GM13977 (cell line): ENCODE measurements around the gene CYB561.

Source experiments
- DNase-seq: peaks from one replicate; pipeline ENCODE4 v3.0.0; 2012; ENCODE audit warnings: low spot score
- CTCF ChIP-seq: IDR thresholded peaks from 2 replicates; pipeline ENCODE4 v1.5.1; 2012; ENCODE audit warnings: mild to moderate bottlenecking, control low read depth; ENCODE audit not compliant: insufficient read depth; ENCODE audit errors: extremely low read depth, missing control alignments
- in situ Hi-C: fragments of 300-500 bp; cut with MboI; formaldehyde crosslinking; loops from one replicate; pipeline ENCODE4 v1.12.0; 2022; ENCODE audit warnings: low sequenced_read_pairs, low pct_unique_long_range_greater_than_20kb, mixed read lengths, inconsistent platforms; ENCODE audit not compliant: unreplicated experiment

CYB561 gene

GRCh38 chr17:63445065-63445464, 1.0 kb downstream of the CYB561 start:
- no peak for TF ChIP-seq CTCF

GRCh38 chr17:63444457-63444856, 1.6 kb downstream of the CYB561 start:
- in situ Hi-C loops, result loop anchor here (25.0 kb wide), 1 partner anchor 393 kb away; the partner anchor contains the start of genes FTSJ3, PSMC5 and SMARCD2
- TF ChIP-seq CTCF, result no peak
- no peak for DNase-seq

More at GRCh38 chr17:63445065-63445464, 1.0 kb downstream of the CYB561 start:
- in situ Hi-C loops, result loop anchor here (25.0 kb wide), 1 partner anchor 392 kb away; the partner anchor contains the start of genes FTSJ3, PSMC5 and SMARCD2
- no peak for DNase-seq

GRCh38 chr17:63443053-63443452, 3.1 kb downstream of the CYB561 start:
- in situ Hi-C loops, result loop anchor here (25.0 kb wide), 1 partner anchor 394 kb away; the partner anchor contains the start of genes FTSJ3, PSMC5 and SMARCD2
- TF ChIP-seq CTCF, result no peak
- no peak for DNase-seq

- peak; percentile 29 for TF ChIP-seq CTCF
- DNase-seq, result peak; percentile 60
- in situ Hi-C loops, result loop anchor here (25.0 kb wide), 1 partner anchor 395 kb away; the partner anchor contains the start of genes FTSJ3, PSMC5 and SMARCD2
Observed at GRCh38 chr17:63442549-63443035, 3.5 kb downstream of the CYB561 start.

GRCh38 chr17:63442074-63442473, 4.0 kb downstream of the CYB561 start:
- DNase-seq, result no peak
- in situ Hi-C loops, result loop anchor here (25.0 kb wide), 1 partner anchor 395 kb away; the partner anchor contains the start of genes FTSJ3, PSMC5 and SMARCD2
- no peak for TF ChIP-seq CTCF

GRCh38 chr17:63441654-63442053, 4.5 kb downstream of the CYB561 start:
- DNase-seq, result no peak
- no peak for TF ChIP-seq CTCF
- in situ Hi-C loops, result loop anchor here (25.0 kb wide), 1 partner anchor 396 kb away; the partner anchor contains the start of genes FTSJ3, PSMC5 and SMARCD2
